Thyroid gland (tissue), 4 donors: ENCODE results near the gene RNU6-1. TPM values are rescaled to one million over a fixed set of nuclear protein-coding genes. Genes with fewer than 3 reads are reported as not detected.
A peak's percentile ranks its signal among the peaks of the same experiment; 100 is the strongest.

Experiments used
- DNase-seq, 2 donors: peaks; one replicate each; pipeline ENCODE4 v3.0.0-alpha.2; 2019
- H3K27ac ChIP-seq, 3 donors: fragments of 200-600 bp; sonication (generic); 1 replicate in 2 of 3; 2 replicates in 1 of 3; pipeline ENCODE4 v1.5.1; 2016 to 2019; ENCODE audit warnings: mild to moderate bottlenecking in 1 of 3, moderate library complexity in 1 of 3
- H3K27me3 ChIP-seq: fragments of 200-600 bp; sonication (generic); one replicate; pipeline ENCODE4 v1.5.1; 2019
- H3K36me3 ChIP-seq, 2 donors: fragments of 200-600 bp; sonication (generic); one replicate each; pipeline ENCODE4 v1.5.1; 2016 to 2019
- H3K4me1 ChIP-seq, 2 donors: fragments of 200-600 bp; sonication (generic); one replicate each; pipeline ENCODE4 v1.5.1; 2017 to 2019
- H3K4me3 ChIP-seq, 3 donors: fragments of 200-600 bp; sonication (generic); replicated peaks in 1 of 3; 1 replicate in 2 of 3; 2 replicates in 1 of 3; pipeline ENCODE4 v1.5.1; 2016; ENCODE audit warnings: mild to moderate bottlenecking in 1 of 3
- H3K9me3 ChIP-seq: fragments of 200-600 bp; sonication (generic); one replicate; pipeline ENCODE4 v1.5.1; 2017
- CTCF ChIP-seq, 6 experiments: fragments of 200-600 bp in 3 of 6; fragments of 450-650 bp in 3 of 6; sonication (generic) in 3 of 6; IDR thresholded peaks; one replicate each; pipeline ENCODE4 v1.5.1; 2016 to 2019; ENCODE audit warnings: antibody characterized with exemption in 6 of 6, mild to moderate bottlenecking in 2 of 6, inconsistent platforms in 1 of 6, moderate library complexity in 1 of 6
- POLR2A ChIP-seq, 2 donors: fragments of 450-650 bp; IDR thresholded peaks; one replicate each; pipeline ENCODE4 v1.6.1; 2017; ENCODE audit warnings: antibody characterized with exemption in 2 of 2, mild to moderate bottlenecking in 2 of 2, moderate library complexity in 1 of 2
- WGBS, 2 donors: methylation state at CpG; one replicate each; pipeline ENCODE4 v1.1.5; 2017; 5-methylcytosine and 5-hydroxymethylcytosine counted together
- intact Hi-C: fragments of 100-400 bp; cut with DNase I; formaldehyde crosslinking; loops from one replicate; pipeline ENCODE4 v1.15.1; 2023
- total RNA-seq, 4 donors: library from RNA; depleted of rRNA; stranded (reverse); fragments of >200 nt; gene quantifications; one replicate each; pipeline ENCODE4 v1.2.3, GENCODE V29; 2016

Gene RNU6-1
- total RNA-seq = not detected

GRCh38 chr15:67839929-67840748 lies at the start of gene RNU6-1:
Gene RNU6-1, minus strand, starts transcription at chr15:67840045.
- peak; percentile 94 to 95 for DNase-seq
- intact Hi-C loops = loop anchor here (5.0 kb wide), 1 partner anchor 318 kb away; the partner anchor contains the start of gene C15orf61
- TF ChIP-seq POLR2A (IDR thresholded peaks at IDR 0.05) (peak in 1 of 2 donors; percentile 93), CTCF (IDR thresholded peaks at IDR 0.05) (no peak)
- WGBS, 2 donors = 0 to 1% methylated on average over 44 to 51 of the region's 62 CpGs
- peak within 1 kb of the TSS; percentile 98 to 100 (median 100) for H3K27ac ChIP-seq
- H3K27me3 ChIP-seq = no peaks in the 10 kb centered on the region
- H3K4me1 ChIP-seq = peaks cover 37 to 64% of the 10 kb centered on the region in 2 donors
- peak within 1 kb of the TSS; percentile 55 to 87 (median 60) for H3K4me3 ChIP-seq
- H3K9me3 ChIP-seq = no peaks in the 10 kb centered on the region
- no peaks in the 10 kb centered on the region for H3K36me3 ChIP-seq

GRCh38 chr15:67887776-67888175 lies 47.9 kb upstream of the RNU6-1 start:
- no peak overlapping the region for H3K4me3 ChIP-seq
- H3K4me1 ChIP-seq = peaks cover 12 to 24% of the 10 kb centered on the region in 2 donors
- H3K36me3 ChIP-seq = no peaks in the 10 kb centered on the region
- 88 to 93% methylated on average over 2 of the region's 2 CpGs for WGBS, 2 donors
- TF ChIP-seq CTCF (IDR thresholded peaks at IDR 0.05) = no peak
- no peak for TF ChIP-seq POLR2A (IDR thresholded peaks at IDR 0.05)
- no peak for DNase-seq
- intact Hi-C loops = no loop called here
- no peaks in the 10 kb centered on the region for H3K27me3 ChIP-seq
- no peak overlapping the region for H3K27ac ChIP-seq
- no peaks in the 10 kb centered on the region for H3K9me3 ChIP-seq

GRCh38 chr15:67885861-67886260 lies 46.0 kb upstream of the RNU6-1 start:
- Histone ChIP-seq H3K4me3 (no peak overlapping the region), H3K9me3 (no peaks in the 10 kb centered on the region), H3K4me1 (peaks cover 12 to 27% of the 10 kb centered on the region in 2 donors), H3K27ac (peak overlapping the region in 1 of 3 donors; percentile 94), H3K36me3 (no peaks in the 10 kb centered on the region), H3K27me3 (no peaks in the 10 kb centered on the region)
- no peak for DNase-seq
- intact Hi-C loops = no loop called here
- no peak for TF ChIP-seq CTCF (IDR thresholded peaks at IDR 0.05)
- TF ChIP-seq POLR2A (IDR thresholded peaks at IDR 0.05) = no peak

- Histone ChIP-seq H3K4me1 (peaks cover 12 to 32% of the 10 kb centered on the region in 2 donors), H3K27me3 (no peaks in the 10 kb centered on the region), H3K27ac (peak overlapping the region; percentile 85 to 94 (median 89)), H3K4me3 (peak overlapping the region in 1 of 3 donors; percentile 33), H3K9me3 (no peaks in the 10 kb centered on the region), H3K36me3 (no peaks in the 10 kb centered on the region)
- no peak for DNase-seq
- intact Hi-C loops = no loop called here
- TF ChIP-seq CTCF (IDR thresholded peaks at IDR 0.05) (no peak), POLR2A (IDR thresholded peaks at IDR 0.05) (no peak)
- WGBS, 2 donors = 77 to 80% methylated on average over 7 of the region's 7 CpGs
Measured at GRCh38 chr15:67885175-67885523, 45.3 kb upstream of the RNU6-1 start.

- H3K27me3 ChIP-seq = no peaks in the 10 kb centered on the region
- peak overlapping the region in 2 of 3 donors; percentile 6 to 33 for H3K4me3 ChIP-seq
- H3K36me3 ChIP-seq = no peaks in the 10 kb centered on the region
- peak; percentile 95 for DNase-seq
- H3K4me1 ChIP-seq = peaks cover 12 to 32% of the 10 kb centered on the region in 2 donors
- TF ChIP-seq POLR2A (IDR thresholded peaks at IDR 0.05) (peak in 1 of 2 donors; percentile 70), CTCF (IDR thresholded peaks at IDR 0.05) (no peak)
- intact Hi-C loops = no loop called here
- 5 to 7% methylated on average over 14 to 34 of the region's 48 CpGs for WGBS, 2 donors
- no peaks in the 10 kb centered on the region for H3K9me3 ChIP-seq
- H3K27ac ChIP-seq = peak overlapping the region; percentile 85 to 94 (median 89)
Measured at GRCh38 chr15:67884514-67885174, 44.8 kb upstream of the RNU6-1 start.
